ENCODE data around the gene PCDH9. TPM values are rescaled to one million over a fixed set of nuclear protein-coding genes. Genes with fewer than 3 reads are reported as not detected.
A peak's percentile ranks its signal among the peaks of the same experiment; 100 is the strongest.

PCDH9 gene
- total RNA-seq, 1 donor from 2014 or later = 5.1 TPM

- no peaks in the 10 kb centered on the region for H3K4me1 ChIP-seq
These were observed 907.9 kb downstream of the PCDH9 start for GRCh38 chr13:66322193-66322740.

GRCh38 chr13:66314911-66315310 is 915.2 kb downstream of the PCDH9 start:
- TF ChIP-seq CTCF (IDR thresholded peaks at IDR 0.05) = no peak
- Histone ChIP-seq H3K9me3 (no peaks in the 10 kb centered on the region), H3K27me3 (no peaks in the 10 kb centered on the region), H3K4me1 (no peaks in the 10 kb centered on the region), H3K27ac (no peak overlapping the region), H3K36me3 (no peaks in the 10 kb centered on the region), H3K4me3 (no peak overlapping the region)
- ATAC-seq = no peak
- no peak for DNase-seq
- intact Hi-C loops (cut with DNase I) = no loop called here

More at GRCh38 chr13:66322193-66322740, 907.9 kb downstream of the PCDH9 start:
- H3K36me3 ChIP-seq = no peaks in the 10 kb centered on the region
- H3K27me3 ChIP-seq = no peaks in the 10 kb centered on the region
- no peak overlapping the region for H3K27ac ChIP-seq
- intact Hi-C loops (cut with DNase I) = no loop called here
- DNase-seq = no peak
- TF ChIP-seq CTCF (IDR thresholded peaks at IDR 0.05) = no peak
- H3K4me3 ChIP-seq = no peak overlapping the region
- no peaks in the 10 kb centered on the region for H3K9me3 ChIP-seq
- ATAC-seq = no peak

GRCh38 chr13:66313413-66313812 is 916.7 kb downstream of the PCDH9 start:
- no peak for TF ChIP-seq CTCF (IDR thresholded peaks at IDR 0.05)
- Histone ChIP-seq H3K4me3 (no peak overlapping the region), H3K36me3 (no peaks in the 10 kb centered on the region), H3K9me3 (no peaks in the 10 kb centered on the region), H3K27me3 (no peaks in the 10 kb centered on the region), H3K4me1 (no peaks in the 10 kb centered on the region), H3K27ac (no peak overlapping the region)
- intact Hi-C loops (cut with DNase I) = no loop called here
- ATAC-seq (peak; percentile 19), DNase-seq (no peak)

- Histone ChIP-seq H3K4me3 (no peak overlapping the region), H3K9me3 (no peaks in the 10 kb centered on the region), H3K27ac (no peak overlapping the region), H3K27me3 (no peaks in the 10 kb centered on the region), H3K36me3 (no peaks in the 10 kb centered on the region), H3K4me1 (no peaks in the 10 kb centered on the region)
- TF ChIP-seq CTCF (IDR thresholded peaks at IDR 0.05) = no peak
- DNase-seq (no peak), ATAC-seq (peak; percentile 17)
- intact Hi-C loops (cut with DNase I) = no loop called here
These were observed 917.6 kb downstream of the PCDH9 start for GRCh38 chr13:66312312-66313087.

GRCh38 chr13:66305961-66306617 is 924.0 kb downstream of the PCDH9 start:
- intact Hi-C loops (cut with DNase I) = no loop called here
- Histone ChIP-seq H3K4me3 (no peak overlapping the region), H3K4me1 (no peaks in the 10 kb centered on the region), H3K9me3 (no peaks in the 10 kb centered on the region), H3K36me3 (no peaks in the 10 kb centered on the region), H3K27ac (no peak overlapping the region), H3K27me3 (no peaks in the 10 kb centered on the region)
- DNase-seq (no peak), ATAC-seq (no peak)
- TF ChIP-seq CTCF (IDR thresholded peaks at IDR 0.05) = no peak
